ENCODE results near the gene LAMP1. TPM values are rescaled to one million over a fixed set of nuclear protein-coding genes. Genes with fewer than 3 reads are reported as not detected.

LAMP1 gene
- total and polyA plus RNA-seq, 7 donors: 35.7 to 71.5 (median 65.3) TPM

DNA sequence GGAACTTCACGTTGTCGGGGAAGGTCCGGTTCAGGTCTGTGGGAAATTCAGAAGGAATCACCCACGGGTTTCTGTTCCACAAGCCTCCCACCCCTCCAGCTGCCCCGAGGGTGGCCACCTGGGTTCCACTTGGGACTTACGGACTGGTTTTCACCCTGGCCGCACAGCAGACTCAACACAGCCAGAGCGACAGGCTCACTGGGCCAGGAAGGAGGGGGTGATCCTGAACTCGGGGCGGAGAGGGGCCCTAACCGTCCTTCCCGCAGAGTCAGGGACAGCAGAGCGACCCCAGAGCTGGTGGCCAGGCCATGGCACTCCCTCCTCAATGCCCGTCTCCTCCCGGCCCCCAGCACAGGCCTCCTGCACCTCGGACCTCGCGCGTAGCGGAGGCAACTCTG lies 53.9 kb downstream of the LAMP1 start:
- peak in 1 of 2 donors; percentile 47 for DNase-seq
- WGBS, 3 donors: 92 to 95% (median 94%) methylated on average over 20 of the region's 20 CpGs
- H3K4me1 ChIP-seq: no peaks in the 10 kb centered on the region
- H3K27ac ChIP-seq: no peak overlapping the region
- intact Hi-C loops (cut with DNase I): no loop called here
- ATAC-seq: peak in 1 of 4 donors; percentile 30
- H3K9me3 ChIP-seq: no peaks in the 10 kb centered on the region
- no peaks in the 10 kb centered on the region for H3K27me3 ChIP-seq (ENCODE audit: insufficient read depth in 3 of 3, low read length in 2 of 3)
- no peak overlapping the region for H3K4me3 ChIP-seq
- no peak for TF ChIP-seq CTCF (IDR thresholded peaks at IDR 0.05)
- peaks cover 0 to 44% of the 10 kb centered on the region in 2 donors for H3K36me3 ChIP-seq (ENCODE audit: insufficient read depth in 1 of 2, low read depth in 1 of 2)

GRCh38 chr13:113351514-113352026 lies 54.5 kb downstream of the LAMP1 start:
- peak in 3 of 4 donors; percentile 30 to 85 (median 84) for ATAC-seq

GRCh38 chr13:113353254-113353653 lies 56.2 kb downstream of the LAMP1 start:
- ATAC-seq: no peak
- WGBS, 3 donors: 87 to 88% (median 87%) methylated on average over 12 of the region's 12 CpGs
- H3K4me1 ChIP-seq: no peaks in the 10 kb centered on the region
- no peak overlapping the region for H3K4me3 ChIP-seq
- no peaks in the 10 kb centered on the region for H3K27me3 ChIP-seq (ENCODE audit: insufficient read depth in 3 of 3, low read length in 2 of 3)
- peak in 1 of 2 donors; percentile 37 for DNase-seq
- no peak for TF ChIP-seq CTCF (IDR thresholded peaks at IDR 0.05)
- intact Hi-C loops (cut with DNase I): no loop called here
- H3K27ac ChIP-seq: no peak overlapping the region
- H3K9me3 ChIP-seq: no peaks in the 10 kb centered on the region
- peaks cover 0 to 40% of the 10 kb centered on the region in 2 donors for H3K36me3 ChIP-seq (ENCODE audit: insufficient read depth in 1 of 2, low read depth in 1 of 2)

More at GRCh38 chr13:113351514-113352026, 54.5 kb downstream of the LAMP1 start:
- TF ChIP-seq CTCF (IDR thresholded peaks at IDR 0.05): no peak
- H3K4me1 ChIP-seq: no peaks in the 10 kb centered on the region
- no peak overlapping the region for H3K27ac ChIP-seq
- intact Hi-C loops (cut with DNase I): no loop called here
- H3K9me3 ChIP-seq: no peaks in the 10 kb centered on the region
- 45 to 75% (median 64%) methylated on average over 17 of the region's 17 CpGs for WGBS, 3 donors
- DNase-seq: peak in 1 of 2 donors; percentile 59
- H3K36me3 ChIP-seq (ENCODE audit: insufficient read depth in 1 of 2, low read depth in 1 of 2): peaks cover 0 to 44% of the 10 kb centered on the region in 2 donors
- H3K27me3 ChIP-seq (ENCODE audit: insufficient read depth in 3 of 3, low read length in 2 of 3): no peaks in the 10 kb centered on the region
- H3K4me3 ChIP-seq: no peak overlapping the region

- TF ChIP-seq CTCF (IDR thresholded peaks at IDR 0.05): no peak
- H3K27me3 ChIP-seq (ENCODE audit: insufficient read depth in 3 of 3, low read length in 2 of 3): no peaks in the 10 kb centered on the region
- no peaks in the 10 kb centered on the region for H3K9me3 ChIP-seq
- H3K4me3 ChIP-seq: no peak overlapping the region
- H3K36me3 ChIP-seq (ENCODE audit: insufficient read depth in 1 of 2, low read depth in 1 of 2): peaks cover 0 to 29% of the 10 kb centered on the region in 2 donors
- no peak overlapping the region for H3K27ac ChIP-seq
- ATAC-seq (no peak), DNase-seq (peak in 1 of 2 donors; percentile 34)
- intact Hi-C loops (cut with DNase I): no loop called here
- WGBS, 3 donors: 90 to 93% (median 92%) methylated on average over 41 of the region's 41 CpGs
- no peaks in the 10 kb centered on the region for H3K4me1 ChIP-seq
Measured at GRCh38 chr13:113354831-113355610, 58.0 kb downstream of the LAMP1 start.
